HT-29 (cell line): ENCODE data around the gene CFAP119. TPM values are rescaled to one million over a fixed set of nuclear protein-coding genes. Genes with fewer than 3 reads are reported as not detected.

ENCODE experiments used
- DNase-seq: peaks from one replicate; pipeline ENCODE4 v3.0.0-alpha.2; 2015; ENCODE audit warnings: low spot score
- total RNA-seq: library from RNA; depleted of rRNA; stranded (reverse); fragments of >200 nt; shearing (Covaris generic); gene quantifications from 2 replicates; pipeline ENCODE4 v1.2.3, GENCODE V29; 2014

CFAP119 gene
- total RNA-seq, 1 experiment from 2014 or later, result 13.5 TPM

DNA sequence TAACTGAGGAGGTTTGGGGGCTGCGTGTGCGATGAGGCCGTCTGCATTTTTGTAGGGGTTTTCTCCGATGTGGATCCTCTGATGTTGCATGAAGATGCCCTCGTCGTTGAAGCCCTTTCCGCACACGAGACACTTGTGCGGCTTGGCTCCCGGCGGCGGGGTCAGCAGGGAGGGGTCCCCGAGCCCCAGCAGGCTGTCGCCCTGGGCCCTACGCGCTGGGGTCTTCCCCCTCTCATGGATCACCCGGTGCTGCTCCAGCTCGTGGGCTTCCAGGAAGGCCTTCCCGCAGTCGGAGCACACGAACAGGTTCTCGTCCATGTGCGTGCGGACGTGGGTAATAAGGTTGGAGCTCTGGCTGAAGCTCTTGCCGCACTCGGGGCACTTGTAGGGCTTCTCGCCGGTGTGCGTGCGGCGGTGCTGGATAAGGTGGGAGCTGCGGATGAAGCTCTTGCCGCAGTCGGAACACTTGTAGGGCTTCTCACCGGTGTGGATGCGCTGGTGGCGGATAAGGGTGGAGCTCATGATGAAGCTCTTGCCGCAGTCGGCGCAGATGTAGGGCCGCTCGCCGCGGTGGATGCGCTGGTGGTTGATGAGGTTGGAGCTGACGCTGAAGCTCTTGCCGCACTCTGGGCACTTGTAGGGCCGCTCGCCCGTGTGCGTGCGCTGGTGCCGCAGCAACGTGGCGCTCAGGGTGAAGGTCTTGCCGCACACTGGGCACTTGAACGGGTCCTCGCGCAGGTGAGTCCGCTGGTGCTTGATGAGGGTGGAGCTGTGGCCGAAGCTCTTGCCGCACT lies 20.8 kb upstream of the CFAP119 start:
- DNase-seq, result no peak

DNA sequence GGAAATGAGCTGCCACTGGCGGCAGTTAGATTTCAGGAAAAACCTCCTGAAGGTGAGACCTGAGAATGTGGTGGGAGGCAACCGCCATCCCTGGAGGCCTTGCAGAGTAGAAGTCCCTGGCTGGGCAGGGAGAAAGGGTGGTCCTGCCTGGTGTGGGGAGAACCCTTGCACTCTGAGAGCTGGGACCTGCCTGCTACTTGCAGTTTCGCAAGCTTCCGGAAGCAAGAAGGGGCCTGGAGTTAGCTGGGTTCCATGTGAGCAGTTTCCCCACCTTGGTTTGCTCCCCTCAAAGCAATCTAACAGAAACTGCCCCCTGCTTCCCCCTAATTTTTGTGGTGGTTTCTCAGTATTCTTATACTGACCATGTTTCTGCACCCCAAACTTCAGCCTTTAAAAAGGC lies 18.7 kb upstream of the CFAP119 start:
- DNase-seq, result no peak

DNA sequence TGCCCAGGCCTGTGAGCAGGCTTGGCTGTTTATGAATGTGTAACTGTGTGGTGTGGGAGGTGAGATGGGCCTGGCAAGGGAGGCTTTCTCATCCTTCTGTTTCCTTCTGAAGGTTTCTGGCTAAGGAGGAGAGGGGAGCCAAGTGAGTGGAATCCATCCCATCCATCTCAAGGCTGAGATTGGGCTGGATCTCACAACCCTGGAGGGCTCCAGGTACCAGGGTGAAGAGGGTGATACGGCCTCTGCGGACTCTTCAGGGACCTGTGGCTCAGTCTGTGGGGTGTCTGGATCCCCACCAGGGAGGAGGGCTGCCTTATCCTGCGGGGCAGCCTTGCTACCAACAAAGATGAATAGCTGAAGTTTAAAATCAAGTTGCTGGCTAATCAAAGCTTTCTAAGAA lies 18.2 kb upstream of the CFAP119 start:
- DNase-seq, result no peak

DNA sequence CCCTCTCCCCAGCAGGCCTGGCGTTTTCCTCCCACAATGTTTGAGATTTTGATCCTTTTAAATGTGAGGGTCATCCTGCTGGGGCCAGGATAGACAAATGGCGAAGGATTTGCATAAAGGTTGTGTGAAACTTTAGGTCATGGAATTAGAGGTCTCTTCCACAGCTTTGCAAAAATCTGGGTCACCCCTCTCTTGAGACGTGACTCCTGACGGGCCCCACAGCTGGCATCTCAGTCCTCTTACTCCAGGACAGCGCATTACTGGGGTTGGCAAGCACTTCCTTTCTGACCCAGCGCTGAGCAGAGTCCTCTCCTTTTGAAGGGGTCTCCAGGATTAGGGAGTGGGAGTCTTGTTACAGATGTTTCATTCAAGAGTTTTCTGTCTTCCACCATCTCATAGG lies 17.7 kb upstream of the CFAP119 start:
- no peak for DNase-seq

DNA sequence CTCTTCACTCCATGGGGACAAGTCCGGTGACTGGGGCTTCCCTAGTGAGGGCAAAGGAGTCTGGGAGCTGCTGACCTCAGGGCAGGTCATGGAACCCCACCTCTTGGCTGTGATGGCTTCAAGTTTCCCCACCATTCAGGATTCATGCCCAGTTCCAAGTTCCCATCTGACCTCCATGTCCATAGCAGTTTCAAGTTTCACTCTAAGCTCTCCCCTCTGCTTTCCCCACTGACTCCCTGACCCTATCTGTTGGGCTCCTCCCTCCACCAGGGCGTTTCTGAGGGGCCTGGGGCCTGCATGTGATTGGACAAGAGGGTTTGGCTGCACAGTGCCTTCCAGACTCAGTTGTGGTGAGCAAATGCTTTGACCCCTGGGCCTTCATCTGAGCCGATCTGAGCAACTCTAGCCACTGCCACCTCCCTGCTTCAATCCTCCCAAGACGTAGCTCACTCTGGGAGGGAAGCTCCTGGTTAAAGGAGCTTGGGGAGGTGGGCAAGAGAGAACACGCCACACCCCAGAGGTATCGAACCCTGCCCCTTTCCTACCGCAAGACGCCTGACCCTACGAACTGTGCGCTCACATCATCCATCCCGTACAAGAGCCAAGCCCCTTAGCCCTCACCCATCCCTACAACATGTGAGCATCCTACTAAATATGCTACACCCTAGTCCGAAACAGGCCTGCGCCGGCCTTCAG lies 16.8 kb upstream of the CFAP119 start:
- DNase-seq, result no peak

DNA sequence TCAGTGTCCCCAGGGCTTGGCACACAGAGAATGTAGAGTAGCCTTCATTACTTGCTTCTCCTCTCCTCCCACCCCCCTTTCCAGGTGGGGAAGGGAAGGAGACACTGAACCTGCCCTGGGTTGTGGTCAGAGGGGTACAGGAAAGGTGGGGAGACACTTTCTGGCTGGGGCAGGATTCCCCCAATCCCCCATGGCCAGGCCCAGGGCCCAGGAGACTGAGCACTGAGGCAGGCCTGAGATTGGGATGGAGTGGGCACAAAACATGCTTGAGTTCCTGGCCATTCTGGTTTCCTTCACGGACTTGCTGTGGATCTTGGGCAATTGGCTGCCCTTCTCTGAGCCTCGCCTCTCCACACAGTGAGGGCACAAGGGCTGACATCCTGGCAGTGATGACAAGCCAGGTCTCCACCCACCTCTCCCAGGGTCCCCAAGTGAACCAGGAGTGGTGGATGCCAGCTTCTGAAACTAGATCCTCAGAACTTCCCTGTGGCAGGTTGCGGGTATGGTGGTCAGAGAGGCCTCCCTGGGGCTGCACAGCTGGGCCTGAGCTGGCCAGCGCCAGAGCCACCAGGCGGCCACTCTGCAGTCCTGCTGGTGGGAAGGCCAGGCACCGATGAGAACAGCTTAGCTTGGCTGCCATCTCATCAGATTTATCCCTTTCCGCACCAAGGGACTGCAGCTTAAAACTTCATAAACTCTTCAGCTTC lies 15.9 kb upstream of the CFAP119 start:
- DNase-seq, result no peak

DNA sequence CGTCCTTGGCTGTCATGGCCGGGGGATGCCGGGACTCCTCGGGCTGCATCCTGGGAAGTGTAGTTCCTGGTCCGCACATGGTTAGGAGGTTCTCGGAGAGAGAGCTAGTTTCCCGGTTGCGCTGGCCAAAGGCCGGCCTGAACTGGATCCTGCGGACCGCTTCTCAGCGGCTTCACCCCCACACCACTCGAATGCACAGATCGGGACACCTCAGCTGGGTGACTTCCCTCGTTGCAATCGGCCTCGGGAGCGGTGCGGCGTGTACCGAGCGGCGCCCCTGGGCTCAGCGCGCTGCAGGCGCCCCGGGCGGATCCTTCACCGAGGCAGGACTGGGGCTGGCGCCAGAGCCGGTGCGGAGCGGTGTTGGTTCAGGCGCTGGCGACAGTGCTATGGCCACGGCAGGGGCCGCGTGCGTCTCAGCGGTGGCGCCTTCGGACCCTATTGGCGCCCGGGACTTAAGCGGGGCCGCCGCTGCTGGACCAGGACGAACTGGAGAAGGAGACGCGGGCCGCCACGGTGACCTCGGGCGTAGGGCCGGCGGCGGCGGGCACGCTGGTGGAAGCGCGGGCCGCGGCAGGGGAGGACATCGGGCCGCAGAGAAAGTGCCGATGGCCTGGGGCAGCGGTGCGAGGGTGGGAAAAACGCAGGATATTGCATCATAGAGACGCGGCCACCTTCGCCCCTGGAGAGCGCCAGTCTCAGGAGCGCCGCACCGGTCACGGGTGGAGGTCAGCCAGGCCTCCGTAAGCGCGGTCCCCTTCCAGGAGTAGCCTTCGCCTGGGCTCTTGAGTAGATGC lies 13.7 kb upstream of the CFAP119 start:
- peak; percentile 86 for DNase-seq

DNA sequence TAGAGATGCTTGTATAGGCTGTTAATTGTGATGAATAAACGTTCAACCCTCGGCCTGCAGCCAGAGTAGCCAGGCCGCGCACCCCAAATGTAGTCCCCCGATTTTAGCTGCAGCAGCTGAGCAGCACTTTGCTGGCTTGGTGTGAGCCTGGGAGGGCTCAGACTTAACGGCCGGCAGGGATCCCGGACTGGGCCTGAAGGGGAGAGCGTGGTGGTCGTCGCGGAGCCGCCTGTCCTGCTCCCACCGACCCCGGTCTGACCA lies 13.2 kb upstream of the CFAP119 start:
- no peak for DNase-seq

DNA sequence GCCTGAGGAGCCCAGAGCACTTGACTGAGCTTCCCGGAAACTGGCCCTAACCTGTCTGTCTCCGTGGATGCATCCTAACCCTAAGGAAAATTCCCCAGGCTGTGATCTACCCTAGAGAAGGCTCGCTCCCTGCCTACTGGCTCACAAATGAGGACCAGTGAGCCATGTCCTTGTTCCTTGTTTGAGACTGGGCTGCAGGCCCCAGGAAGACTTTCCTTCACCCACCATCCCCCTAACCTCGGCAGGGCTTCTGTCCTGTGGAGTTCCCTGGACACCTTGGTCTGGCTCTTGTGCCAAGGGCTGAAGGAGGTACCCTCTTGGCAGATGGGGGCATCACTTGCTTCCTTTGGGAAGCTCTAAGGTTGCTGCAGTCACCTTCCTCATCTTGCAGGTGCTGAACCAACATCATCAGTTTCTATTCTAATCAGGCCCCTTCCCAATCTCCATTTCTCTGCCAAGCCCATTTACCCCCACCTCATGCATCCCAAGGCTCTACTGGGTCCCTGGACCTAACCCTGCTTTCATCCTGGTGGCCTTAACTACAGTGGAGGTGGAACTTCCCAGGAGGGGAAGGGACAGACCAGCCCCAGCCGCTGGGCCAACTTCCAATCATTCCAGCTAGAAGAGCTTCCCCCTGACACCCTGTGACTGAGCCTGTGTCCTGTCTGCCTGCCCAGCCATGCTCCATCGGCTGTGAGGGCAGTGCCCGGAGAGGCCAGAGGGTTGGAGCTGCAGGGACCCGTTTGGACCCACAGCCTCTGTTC lies 12.7 kb upstream of the CFAP119 start:
- DNase-seq, result no peak

DNA sequence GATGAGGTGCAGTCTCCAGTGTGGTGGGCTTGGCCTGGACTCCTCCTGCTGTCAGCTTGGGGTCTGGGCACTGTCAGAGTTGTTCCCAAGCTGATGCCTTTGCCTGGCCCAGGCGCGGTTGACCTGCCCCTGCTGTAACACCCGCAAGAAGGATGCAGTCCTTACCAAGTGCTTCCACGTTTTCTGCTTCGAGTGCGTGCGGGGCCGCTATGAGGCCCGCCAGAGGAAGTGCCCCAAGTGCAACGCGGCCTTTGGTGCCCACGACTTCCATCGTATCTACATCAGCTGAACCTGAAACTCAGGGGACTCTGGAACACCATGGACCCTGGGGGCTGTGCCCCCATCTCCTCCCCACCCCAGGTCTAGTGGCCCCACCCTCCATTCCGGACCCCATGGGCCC lies 12.0 kb upstream of the CFAP119 start:
- DNase-seq, result no peak

DNA sequence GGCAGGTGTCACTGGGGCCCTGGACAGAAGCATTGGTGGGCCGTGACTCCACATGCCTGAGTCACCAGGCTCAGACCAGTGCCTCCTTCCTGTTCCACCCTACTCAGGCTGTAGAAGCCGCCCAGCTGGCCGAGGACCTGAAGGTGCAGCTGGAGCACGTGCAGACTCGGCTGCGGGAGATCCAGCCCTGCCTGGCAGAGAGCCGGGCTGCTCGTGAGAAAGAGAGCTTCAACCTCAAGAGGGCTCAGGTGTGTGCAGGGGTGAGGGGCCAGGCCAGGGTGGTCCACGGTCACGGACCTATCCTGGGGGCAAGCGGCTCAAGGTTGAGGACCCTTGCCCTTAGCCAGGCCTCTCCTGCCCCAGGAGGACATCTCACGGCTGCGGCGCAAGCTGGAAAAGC lies 9.9 kb upstream of the CFAP119 start:
- DNase-seq, result no peak

DNA sequence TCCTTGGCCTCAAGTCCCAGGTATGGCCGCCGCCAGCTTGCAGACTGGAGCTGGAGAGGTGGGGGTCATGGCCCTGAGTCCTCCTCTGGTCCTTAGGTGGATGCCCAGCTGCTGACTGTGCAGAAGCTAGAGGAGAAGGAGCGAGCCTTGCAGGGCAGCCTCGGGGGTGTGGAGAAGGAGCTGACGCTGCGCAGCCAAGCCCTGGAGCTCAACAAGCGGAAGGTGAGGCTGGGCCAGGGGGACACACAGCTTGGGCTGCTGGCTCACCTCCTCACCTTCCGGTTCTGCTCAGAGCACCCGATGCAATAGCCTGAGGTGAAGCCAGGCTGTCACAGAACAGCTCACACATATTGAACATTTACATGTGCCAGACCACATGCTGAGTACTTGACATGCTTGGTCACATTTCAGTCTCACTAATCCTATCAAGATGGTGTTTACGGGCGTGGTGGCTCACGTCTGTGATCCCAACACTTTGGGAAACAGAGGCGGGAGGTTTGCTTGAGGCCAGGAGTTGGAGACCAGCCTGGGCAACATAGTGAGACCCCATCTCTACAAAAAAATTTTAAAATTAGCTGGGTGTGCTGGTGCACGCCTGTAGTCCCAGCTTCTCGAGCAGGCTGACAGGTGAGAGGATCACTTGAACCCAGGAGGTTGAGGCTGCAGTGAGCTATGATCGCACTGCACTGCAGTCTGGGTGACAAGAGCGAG lies 7.7 kb upstream of the CFAP119 start:
- DNase-seq, result no peak

DNA sequence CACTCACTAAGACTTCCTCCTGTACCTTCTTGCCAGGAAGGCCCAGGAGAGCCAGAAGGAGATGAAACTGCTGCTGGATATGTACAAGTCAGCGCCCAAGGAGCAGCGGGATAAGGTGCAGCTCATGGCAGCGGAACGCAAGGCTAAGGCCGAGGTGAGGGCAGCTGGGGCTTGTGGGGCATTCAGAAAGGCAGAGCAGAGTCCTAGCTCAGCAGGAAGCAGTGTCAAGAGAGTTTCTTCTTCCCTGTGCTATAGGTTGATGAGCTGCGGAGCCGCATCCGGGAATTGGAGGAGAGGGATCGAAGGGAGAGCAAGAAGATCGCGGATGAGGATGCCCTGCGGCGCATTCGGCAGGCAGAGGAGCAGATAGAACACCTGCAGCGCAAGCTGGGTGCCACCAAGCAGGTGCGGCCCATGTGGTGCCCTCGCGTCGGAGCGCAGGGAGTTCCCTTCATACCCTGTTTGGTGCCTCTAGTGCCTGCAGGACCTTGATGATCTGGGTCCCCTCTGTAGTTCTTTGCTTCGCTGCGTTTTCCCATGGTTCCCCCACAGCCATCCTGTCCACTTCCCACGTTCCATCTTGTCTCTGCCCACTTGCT lies 6.8 kb upstream of the CFAP119 start:
- DNase-seq, result no peak

DNA sequence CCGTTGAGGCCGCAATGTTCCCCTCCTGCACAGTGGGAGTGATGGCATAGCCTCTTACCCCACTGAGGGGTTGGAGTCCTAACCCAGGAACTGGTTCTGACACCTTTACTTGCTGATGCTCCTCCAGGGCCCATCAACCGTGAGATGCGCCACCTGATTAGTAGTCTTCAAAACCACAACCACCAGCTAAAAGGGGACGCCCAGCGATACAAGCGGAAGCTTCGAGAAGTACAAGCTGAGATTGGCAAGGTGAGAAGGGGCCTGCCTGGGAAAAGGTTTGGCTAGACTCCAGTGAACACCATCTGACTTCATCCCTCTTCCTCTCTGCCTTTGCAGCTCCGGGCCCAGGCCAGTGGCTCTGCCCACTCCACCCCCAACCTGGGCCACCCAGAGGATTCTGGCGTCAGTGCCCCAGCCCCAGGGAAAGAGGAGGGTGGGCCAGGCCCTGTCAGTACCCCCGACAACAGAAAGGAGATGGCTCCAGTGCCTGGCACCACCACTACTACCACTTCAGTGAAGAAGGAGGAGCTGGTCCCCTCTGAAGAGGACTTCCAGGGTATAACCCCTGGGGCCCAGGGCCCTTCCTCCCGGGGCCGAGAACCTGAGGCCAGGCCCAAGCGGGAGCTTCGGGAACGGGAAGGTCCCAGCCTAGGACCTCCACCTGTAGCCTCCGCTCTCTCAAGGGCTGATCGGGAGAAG lies 6.1 kb upstream of the CFAP119 start:
- DNase-seq, result no peak

DNA sequence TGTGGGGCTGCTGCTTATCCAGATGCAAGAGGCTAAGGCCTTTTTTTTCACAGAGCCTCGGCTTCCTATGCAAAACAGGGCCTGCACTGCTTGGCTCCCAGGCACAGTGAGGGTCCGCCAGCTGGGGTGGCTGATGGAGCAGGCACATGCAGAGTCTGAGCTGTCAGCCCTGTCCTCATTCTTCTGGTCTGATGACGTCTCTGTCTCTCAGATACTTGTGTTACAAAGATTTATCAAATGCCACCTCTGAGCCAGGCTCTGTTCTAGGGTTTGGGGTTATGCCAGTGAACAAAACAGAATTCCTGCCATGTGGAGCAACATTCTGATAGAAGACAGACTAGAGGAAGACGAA lies 5.0 kb upstream of the CFAP119 start:
- no peak for DNase-seq

DNA sequence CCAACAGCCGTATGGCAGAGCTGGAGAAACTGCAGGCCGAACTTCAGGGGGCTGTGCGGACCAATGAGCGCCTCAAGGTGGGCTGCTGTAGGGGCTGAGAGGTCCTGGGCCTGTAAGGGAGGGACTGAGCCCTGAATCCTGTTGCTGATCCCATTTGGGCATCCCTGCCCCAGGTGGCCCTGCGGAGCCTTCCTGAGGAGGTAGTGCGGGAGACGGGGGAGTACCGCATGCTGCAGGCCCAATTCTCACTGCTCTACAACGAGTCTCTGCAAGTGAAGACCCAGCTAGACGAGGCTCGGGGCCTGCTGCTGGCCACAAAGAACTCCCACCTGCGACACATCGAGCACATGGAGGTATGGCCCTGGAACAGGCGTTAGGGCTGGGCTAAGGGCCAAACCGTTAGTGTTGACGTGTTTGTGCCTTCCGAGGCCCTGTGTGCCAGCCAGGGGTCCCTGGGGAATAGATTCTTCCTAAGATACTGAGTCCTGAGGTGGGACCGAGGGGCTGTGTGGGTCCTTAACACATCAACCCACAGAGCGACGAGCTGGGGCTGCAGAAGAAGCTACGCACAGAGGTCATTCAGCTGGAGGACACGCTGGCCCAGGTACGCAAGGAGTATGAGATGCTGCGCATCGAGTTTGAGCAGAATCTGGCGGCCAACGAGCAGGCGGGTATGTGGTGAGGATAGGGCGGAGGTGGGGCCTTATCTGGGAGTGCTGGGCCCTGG lies 4.5 kb upstream of the CFAP119 start:
- DNase-seq, result no peak

DNA sequence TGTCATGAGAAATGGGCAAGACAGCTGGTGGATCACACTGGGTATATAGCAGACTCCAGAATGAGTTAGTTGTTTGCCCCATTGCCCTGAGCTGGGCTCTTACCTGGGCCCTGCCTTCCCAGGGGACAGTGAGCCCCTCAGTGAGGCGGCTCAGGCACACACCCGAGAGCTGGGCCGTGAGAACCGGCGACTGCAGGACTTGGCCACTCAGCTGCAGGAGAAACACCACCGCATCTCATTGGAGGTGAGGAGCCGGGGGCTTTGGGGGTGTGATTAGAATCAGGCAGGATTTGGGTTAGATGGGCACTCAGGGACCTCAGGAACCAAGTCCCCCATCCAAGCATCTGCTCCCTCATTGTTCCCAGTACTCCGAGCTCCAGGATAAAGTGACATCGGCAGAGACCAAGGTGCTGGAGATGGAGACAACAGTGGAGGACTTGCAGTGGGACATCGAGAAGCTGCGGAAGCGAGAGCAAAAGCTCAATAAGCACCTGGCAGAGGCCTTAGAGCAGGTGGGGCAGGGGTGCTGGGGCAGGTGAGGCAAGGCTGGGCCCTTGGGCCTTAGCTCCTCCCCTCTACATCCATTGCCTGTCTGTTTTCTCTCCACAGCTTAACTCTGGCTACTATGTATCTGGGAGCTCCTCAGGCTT lies 3.1 kb upstream of the CFAP119 start:
- no peak for DNase-seq

DNA sequence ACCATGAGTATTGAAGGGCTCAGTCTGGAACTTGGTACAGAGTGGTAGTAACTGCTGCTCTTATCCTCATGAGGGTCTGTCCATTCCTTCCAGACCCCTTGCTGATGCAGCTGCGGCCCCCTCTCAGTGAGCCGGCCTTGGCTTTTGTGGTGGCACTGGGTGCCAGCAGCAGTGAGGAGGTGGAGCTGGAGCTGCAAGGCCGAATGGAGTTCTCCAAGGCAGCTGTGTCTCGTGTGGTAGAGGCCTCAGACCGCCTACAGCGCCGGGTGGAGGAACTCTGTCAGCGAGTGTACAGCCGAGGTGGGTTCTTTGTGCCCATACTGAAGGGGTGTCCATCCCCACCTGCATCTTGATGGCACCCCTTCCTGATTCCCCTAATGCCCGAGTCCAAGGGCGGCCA lies 2.2 kb upstream of the CFAP119 start:
- DNase-seq, result no peak
